ENCODE results near the gene PCSK6. TPM values are rescaled to one million over a fixed set of nuclear protein-coding genes. Genes with fewer than 3 reads are reported as not detected.

PCSK6 gene
- total RNA-seq, 1 experiment from 2014 or later, result 26.3 TPM

DNA sequence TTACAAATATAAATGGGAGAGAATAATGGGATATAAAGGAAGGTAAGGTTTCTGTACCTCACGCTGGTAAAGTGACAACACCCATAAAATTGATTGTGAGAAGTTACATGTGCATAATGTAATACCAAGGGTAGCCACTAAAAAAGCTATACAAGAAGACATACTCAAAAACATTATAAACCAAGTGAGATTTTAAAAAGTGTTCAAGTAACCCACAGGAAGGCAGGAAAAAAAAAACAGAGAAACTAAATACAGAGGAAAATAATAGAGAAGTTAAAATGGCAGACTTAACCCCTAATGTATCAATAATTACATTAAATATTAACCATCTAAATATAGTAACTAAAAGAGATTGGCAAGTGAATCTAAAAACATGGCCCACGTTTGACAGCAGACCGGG, 76.3 kb downstream of the PCSK6 start:
- no peaks in the 10 kb centered on the region for H4K20me1 ChIP-seq (ENCODE audit: insufficient read depth)
- CTCF ChIA-PET, result no interaction called here

DNA sequence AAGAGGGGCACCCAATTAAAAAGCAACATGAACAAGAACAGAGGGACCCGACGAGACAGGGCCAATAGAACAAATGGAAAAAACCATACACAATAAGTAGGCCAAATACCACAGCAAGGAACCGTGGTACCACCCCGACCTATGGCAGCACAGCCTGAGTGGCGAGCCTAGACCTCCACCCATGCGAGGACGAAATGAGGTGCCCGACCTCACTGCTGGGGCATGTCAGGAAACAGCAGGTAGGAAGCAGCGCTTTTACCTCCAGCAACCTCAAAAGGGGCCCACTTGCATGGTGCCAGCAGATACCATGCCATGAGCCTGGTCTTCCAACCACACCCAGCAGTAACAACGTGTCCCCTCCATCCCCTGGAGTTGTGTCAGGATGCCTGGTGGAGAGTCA, 77.9 kb downstream of the PCSK6 start:
- Histone ChIP-seq H3K27ac (no peak overlapping the region), H3K27me3 (ENCODE audit: insufficient read depth, low read depth) (no peaks in the 10 kb centered on the region), H3K9me2 (ENCODE audit: insufficient read depth) (no peaks in the 10 kb centered on the region), H3K36me3 (ENCODE audit: low read depth) (no peaks in the 10 kb centered on the region), H3K4me3 (no peak overlapping the region), H4K20me1 (ENCODE audit: insufficient read depth) (no peaks in the 10 kb centered on the region), H3K9me3 (ENCODE audit: insufficient read depth, low read depth) (no peaks in the 10 kb centered on the region), H3K4me2 (no peak overlapping the region), H3K4me1 (replicated peaks; ENCODE audit: insufficient read depth) (no peaks in the 10 kb centered on the region), H3F3A (ENCODE audit: insufficient read depth, low read depth) (no peaks in the 10 kb centered on the region), H3K79me2 (ENCODE audit: low read depth) (no peaks in the 10 kb centered on the region), H2AFZ (no peak overlapping the region)
- ChIA-PET CTCF (no interaction called here), POLR2A (ENCODE audit: unreplicated experiment) (interaction anchor here (0.5 kb wide), 1 partner anchor 39 kb away, joined by 3 read pairs; no protein-coding TSS in a partner anchor)
- TF ChIP-seq, protein P1, sequence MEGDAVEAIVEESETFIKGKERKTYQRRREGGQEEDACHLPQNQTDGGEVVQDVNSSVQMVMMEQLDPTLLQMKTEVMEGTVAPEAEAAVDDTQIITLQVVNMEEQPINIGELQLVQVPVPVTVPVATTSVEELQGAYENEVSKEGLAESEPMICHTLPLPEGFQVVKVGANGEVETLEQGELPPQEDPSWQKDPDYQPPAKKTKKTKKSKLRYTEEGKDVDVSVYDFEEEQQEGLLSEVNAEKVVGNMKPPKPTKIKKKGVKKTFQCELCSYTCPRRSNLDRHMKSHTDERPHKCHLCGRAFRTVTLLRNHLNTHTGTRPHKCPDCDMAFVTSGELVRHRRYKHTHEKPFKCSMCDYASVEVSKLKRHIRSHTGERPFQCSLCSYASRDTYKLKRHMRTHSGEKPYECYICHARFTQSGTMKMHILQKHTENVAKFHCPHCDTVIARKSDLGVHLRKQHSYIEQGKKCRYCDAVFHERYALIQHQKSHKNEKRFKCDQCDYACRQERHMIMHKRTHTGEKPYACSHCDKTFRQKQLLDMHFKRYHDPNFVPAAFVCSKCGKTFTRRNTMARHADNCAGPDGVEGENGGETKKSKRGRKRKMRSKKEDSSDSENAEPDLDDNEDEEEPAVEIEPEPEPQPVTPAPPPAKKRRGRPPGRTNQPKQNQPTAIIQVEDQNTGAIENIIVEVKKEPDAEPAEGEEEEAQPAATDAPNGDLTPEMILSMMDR (conservative IDR thresholded peaks at IDR 0.05), result no peak
- TF ChIP-seq EZH2 (IDR thresholded peaks at IDR 0.05; ENCODE audit: low read depth), result no peak
- intact Hi-C loops (cut with micrococcal nuclease; ENCODE audit: unreplicated experiment), result no loop called here
- no peak for DNase-seq
- no TSS peak for BruUV-seq (replicated peaks)

More for the DNA sequence above, 76.3 kb downstream of the PCSK6 start:
- intact Hi-C loops (cut with micrococcal nuclease; ENCODE audit: unreplicated experiment), result no loop called here
- H2AFZ ChIP-seq, result no peak overlapping the region
- H3K4me3 ChIP-seq, result no peak overlapping the region
- H3K4me1 ChIP-seq (replicated peaks; ENCODE audit: insufficient read depth), result no peaks in the 10 kb centered on the region
- no peak overlapping the region for H3K4me2 ChIP-seq
- no peak for DNase-seq
- no peaks in the 10 kb centered on the region for H3K9me3 ChIP-seq (ENCODE audit: insufficient read depth, low read depth)
- H3F3A ChIP-seq (ENCODE audit: insufficient read depth, low read depth), result no peaks in the 10 kb centered on the region
- POLR2A ChIA-PET (ENCODE audit: unreplicated experiment), result no interaction called here
- no peak overlapping the region for H3K27ac ChIP-seq
- no peaks in the 10 kb centered on the region for H3K79me2 ChIP-seq (ENCODE audit: low read depth)
- no TSS peak for BruUV-seq (replicated peaks)
- TF ChIP-seq EZH2 (IDR thresholded peaks at IDR 0.05; ENCODE audit: low read depth), result no peak
- TF ChIP-seq, protein P1 (conservative IDR thresholded peaks at IDR 0.05), result 0 out of 2 replicates have a peak, but pooled peaks have one; percentile 25
- H3K27me3 ChIP-seq (ENCODE audit: insufficient read depth, low read depth), result no peaks in the 10 kb centered on the region
- H3K9me2 ChIP-seq (ENCODE audit: insufficient read depth), result no peaks in the 10 kb centered on the region
- no peaks in the 10 kb centered on the region for H3K36me3 ChIP-seq (ENCODE audit: low read depth)

DNA sequence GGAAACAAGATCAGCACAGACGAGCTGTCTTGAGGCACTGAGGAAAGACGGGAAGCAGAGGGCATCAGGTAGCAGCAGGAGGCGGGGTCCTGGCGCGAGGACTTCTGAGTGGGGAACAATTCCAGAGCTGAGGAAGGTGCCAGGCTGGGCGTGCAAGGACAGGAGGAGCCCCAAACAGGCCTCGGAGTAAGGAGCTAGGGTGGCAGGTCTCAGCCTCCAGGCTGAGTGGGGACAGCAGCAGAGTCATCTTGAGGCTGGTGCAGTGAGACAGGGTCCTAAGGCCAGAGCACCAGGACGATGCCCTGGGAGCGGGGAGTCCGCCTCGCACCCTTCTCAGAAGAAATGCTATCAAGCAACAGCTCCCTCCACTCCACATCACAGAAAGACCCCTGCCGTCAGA, 78.4 kb downstream of the PCSK6 start:
- POLR2A ChIA-PET (ENCODE audit: unreplicated experiment), result interaction anchor here (0.5 kb wide), 1 partner anchor 38 kb away, joined by 3 read pairs; no protein-coding TSS in a partner anchor
- Histone ChIP-seq H3K36me3 (ENCODE audit: low read depth) (no peaks in the 10 kb centered on the region), H3F3A (ENCODE audit: insufficient read depth, low read depth) (no peaks in the 10 kb centered on the region), H3K4me2 (no peak overlapping the region), H3K79me2 (ENCODE audit: low read depth) (no peaks in the 10 kb centered on the region), H3K27me3 (ENCODE audit: insufficient read depth, low read depth) (no peaks in the 10 kb centered on the region), H4K20me1 (ENCODE audit: insufficient read depth) (no peaks in the 10 kb centered on the region), H3K4me3 (no peak overlapping the region), H3K27ac (no peak overlapping the region), H3K9me3 (ENCODE audit: insufficient read depth, low read depth) (no peaks in the 10 kb centered on the region), H3K4me1 (replicated peaks; ENCODE audit: insufficient read depth) (no peaks in the 10 kb centered on the region), H2AFZ (no peak overlapping the region), H3K9me2 (ENCODE audit: insufficient read depth) (no peaks in the 10 kb centered on the region)
- TF ChIP-seq, protein P1 (conservative IDR thresholded peaks at IDR 0.05), result no peak
- TF ChIP-seq EZH2 (IDR thresholded peaks at IDR 0.05; ENCODE audit: low read depth), result no peak
- CTCF ChIA-PET, result no interaction called here
- no peak for DNase-seq
- intact Hi-C loops (cut with micrococcal nuclease; ENCODE audit: unreplicated experiment), result no loop called here
- no TSS peak for BruUV-seq (replicated peaks)
